Measurements from ENCODE around the gene MAOB.

DNA sequence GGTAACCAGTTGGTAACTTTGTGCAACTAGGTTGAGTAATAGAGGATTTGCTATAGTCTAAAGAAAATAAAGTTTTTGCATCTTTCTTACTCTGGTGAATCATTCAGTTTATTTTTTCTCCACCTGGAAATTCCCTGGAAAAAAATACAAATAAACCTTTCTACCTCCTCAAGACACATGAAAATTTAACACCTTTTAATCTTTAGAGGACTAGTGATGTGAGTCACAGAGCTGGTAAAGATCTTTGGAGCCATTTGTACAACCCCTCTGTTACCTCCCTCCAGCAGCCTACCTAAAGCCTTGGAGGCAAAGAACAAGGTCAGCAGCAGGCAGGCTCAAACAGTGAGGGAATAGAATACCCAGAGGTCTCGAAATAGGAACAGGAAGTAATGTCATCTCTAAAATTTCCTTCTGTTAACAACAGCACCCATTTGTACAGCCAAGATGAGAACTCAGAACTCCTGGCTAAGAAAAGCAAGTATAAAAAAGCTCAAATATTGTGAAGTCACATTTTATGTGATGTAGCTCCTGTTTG is 10.2 kb upstream of the MAOB start:
- no peak for TF ChIP-seq EZH2 (IDR thresholded peaks at IDR 0.05; ENCODE audit: borderline replicate concordance, insufficient read depth, low read depth, low read length, poor library complexity, severe bottlenecking)
- TF ChIP-seq, protein P1, sequence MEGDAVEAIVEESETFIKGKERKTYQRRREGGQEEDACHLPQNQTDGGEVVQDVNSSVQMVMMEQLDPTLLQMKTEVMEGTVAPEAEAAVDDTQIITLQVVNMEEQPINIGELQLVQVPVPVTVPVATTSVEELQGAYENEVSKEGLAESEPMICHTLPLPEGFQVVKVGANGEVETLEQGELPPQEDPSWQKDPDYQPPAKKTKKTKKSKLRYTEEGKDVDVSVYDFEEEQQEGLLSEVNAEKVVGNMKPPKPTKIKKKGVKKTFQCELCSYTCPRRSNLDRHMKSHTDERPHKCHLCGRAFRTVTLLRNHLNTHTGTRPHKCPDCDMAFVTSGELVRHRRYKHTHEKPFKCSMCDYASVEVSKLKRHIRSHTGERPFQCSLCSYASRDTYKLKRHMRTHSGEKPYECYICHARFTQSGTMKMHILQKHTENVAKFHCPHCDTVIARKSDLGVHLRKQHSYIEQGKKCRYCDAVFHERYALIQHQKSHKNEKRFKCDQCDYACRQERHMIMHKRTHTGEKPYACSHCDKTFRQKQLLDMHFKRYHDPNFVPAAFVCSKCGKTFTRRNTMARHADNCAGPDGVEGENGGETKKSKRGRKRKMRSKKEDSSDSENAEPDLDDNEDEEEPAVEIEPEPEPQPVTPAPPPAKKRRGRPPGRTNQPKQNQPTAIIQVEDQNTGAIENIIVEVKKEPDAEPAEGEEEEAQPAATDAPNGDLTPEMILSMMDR (IDR thresholded peaks at IDR 0.05) = no peak

All from B cell (primary cell).